Neural crest cell (in vitro differentiated cells): ENCODE results near the gene FAM151A. TPM values are rescaled to one million over a fixed set of nuclear protein-coding genes. Genes with fewer than 3 reads are reported as not detected.

Experiments
- DNase-seq: peaks from one replicate; pipeline ENCODE4 v3.0.0; 2021; ENCODE audit warnings: low read depth, mixed read lengths, low spot score
- H3K27ac Mint-ChIP-seq: one replicate; pipeline ENCODE4 v1.8.0; 2021; ENCODE audit warnings: mild to moderate bottlenecking, mixed read lengths; ENCODE audit not compliant: unreplicated experiment
- H3K27me3 Mint-ChIP-seq: 2 replicates; pipeline ENCODE4 v1.8.0; 2021; ENCODE audit warnings: low read depth, mild to moderate bottlenecking, mixed read lengths
- H3K36me3 Mint-ChIP-seq: 2 replicates; pipeline ENCODE4 v1.8.0; 2021; ENCODE audit warnings: low read depth, mild to moderate bottlenecking, mixed read lengths
- H3K4me1 Mint-ChIP-seq: 2 replicates; pipeline ENCODE4 v1.8.0; 2021; ENCODE audit warnings: mixed read lengths
- H3K4me3 Mint-ChIP-seq: one replicate; pipeline ENCODE4 v1.8.0; 2021; ENCODE audit warnings: mild to moderate bottlenecking, mixed read lengths
- H3K9me3 Mint-ChIP-seq: 2 replicates; pipeline ENCODE4 v1.8.0; 2021; ENCODE audit warnings: mixed read lengths
- total RNA-seq: library from RNA; stranded (reverse); gene quantifications from 2 replicates; pipeline ENCODE4 v1.2.1, GENCODE V29; 2021
- TF ChIP-seq, protein P1 (sequence below): fragments of 200-600 bp; sonication (generic); conservative IDR thresholded peaks from 2 replicates; pipeline ENCODE4 v1.5.0; 2021; ENCODE audit warnings: antibody characterized with exemption, mild to moderate bottlenecking

The FAM151A gene
- total RNA-seq, 1 donor from 2014 or later, result not detected

DNA sequence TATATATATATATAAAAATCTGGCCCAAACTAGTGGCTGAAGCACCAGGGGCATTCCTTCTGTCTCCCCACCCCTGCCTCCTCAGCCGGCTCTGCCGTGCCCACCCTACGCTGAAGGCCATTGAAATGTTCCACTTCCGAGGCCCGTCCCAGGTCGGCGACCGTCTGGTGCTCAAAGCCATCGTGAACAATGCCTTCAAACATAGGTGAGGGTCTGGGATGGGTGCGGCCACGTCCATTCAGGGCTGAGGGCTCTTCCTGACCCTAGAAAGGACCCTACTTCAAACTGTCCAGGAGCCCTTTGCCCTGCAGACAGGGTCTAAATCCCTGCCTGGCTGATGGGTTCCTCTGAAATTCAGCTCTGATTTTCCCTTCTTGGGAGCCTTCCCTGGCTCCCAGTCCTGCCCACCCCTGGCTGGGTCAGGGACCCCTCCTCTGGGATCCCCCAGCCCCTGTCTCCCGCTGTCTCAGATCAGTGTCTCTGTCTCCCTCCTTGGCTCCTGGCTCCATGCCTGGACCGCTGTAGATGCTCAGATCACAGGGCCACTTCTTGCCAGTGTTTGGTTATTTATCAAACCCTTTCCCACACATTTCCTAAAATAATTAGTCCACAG lies 24.0 kb downstream of the FAM151A start:
- no peak for DNase-seq
- H3K27me3 Mint-ChIP-seq, result no peaks in the 10 kb centered on the region

DNA sequence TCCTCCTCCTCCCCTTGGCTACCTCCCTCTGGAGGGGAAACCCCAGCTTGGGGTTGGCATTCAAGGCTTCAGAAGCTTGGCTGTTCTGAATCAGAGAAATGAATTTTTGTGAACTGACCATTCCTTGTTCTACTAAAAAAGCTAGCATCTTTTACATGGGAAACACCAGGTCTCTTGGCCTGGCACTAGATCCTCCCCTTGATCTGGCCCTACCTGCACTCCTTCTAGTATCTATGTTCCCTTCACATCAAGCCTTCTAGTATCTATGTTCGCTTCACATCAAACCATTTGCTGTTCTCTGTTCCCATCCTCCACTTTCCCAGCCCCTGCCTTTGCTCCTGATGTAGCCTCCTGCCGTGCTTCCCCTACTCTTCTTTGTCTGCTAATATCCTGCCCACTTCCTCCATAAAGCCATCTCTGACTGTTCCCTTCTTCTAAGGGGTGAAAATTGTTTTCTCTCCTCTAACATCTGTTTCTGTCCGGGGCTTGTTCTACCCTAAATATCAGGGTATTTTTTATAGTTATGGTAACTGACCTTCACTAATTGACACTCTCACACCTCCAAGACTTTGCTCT lies 25.8 kb downstream of the FAM151A start:
- no peaks in the 10 kb centered on the region for H3K4me1 Mint-ChIP-seq
- TF ChIP-seq, protein P1, sequence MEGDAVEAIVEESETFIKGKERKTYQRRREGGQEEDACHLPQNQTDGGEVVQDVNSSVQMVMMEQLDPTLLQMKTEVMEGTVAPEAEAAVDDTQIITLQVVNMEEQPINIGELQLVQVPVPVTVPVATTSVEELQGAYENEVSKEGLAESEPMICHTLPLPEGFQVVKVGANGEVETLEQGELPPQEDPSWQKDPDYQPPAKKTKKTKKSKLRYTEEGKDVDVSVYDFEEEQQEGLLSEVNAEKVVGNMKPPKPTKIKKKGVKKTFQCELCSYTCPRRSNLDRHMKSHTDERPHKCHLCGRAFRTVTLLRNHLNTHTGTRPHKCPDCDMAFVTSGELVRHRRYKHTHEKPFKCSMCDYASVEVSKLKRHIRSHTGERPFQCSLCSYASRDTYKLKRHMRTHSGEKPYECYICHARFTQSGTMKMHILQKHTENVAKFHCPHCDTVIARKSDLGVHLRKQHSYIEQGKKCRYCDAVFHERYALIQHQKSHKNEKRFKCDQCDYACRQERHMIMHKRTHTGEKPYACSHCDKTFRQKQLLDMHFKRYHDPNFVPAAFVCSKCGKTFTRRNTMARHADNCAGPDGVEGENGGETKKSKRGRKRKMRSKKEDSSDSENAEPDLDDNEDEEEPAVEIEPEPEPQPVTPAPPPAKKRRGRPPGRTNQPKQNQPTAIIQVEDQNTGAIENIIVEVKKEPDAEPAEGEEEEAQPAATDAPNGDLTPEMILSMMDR, result no peak
- H3K9me3 Mint-ChIP-seq, result no peaks in the 10 kb centered on the region
- no peak for DNase-seq
- H3K4me3 Mint-ChIP-seq, result no peak overlapping the region
- no peaks in the 10 kb centered on the region for H3K27me3 Mint-ChIP-seq
- H3K36me3 Mint-ChIP-seq, result no peaks in the 10 kb centered on the region
- peak overlapping the region; percentile 3 for H3K27ac Mint-ChIP-seq

More for the DNA sequence above, 24.0 kb downstream of the FAM151A start:
- TF ChIP-seq, protein P1, result no peak
- Mint-ChIP-seq H3K27ac (no peak overlapping the region), H3K4me3 (no peak overlapping the region), H3K4me1 (no peaks in the 10 kb centered on the region), H3K36me3 (no peaks in the 10 kb centered on the region), H3K9me3 (no peaks in the 10 kb centered on the region)

DNA sequence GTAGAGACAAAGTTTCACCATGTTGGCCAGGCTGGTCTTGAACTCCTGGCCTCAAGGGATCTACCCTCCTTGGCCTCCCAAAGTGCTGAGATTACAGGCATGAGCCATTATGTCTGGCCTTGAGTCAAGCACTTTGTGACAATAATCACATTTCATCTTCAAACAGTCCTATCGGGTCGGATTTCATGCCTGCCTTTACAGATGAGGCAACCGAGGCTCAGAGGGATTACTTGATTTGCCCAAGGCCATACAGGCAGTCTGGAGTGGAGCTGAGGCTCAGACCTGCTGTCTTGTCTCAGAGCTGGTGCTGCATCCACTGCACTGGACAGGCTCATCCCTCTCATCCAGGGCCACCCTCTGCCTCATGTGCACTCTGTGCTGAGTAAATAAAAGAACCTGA lies 26.6 kb downstream of the FAM151A start:
- Mint-ChIP-seq H3K27me3 (no peaks in the 10 kb centered on the region), H3K4me3 (no peak overlapping the region), H3K27ac (no peak overlapping the region), H3K9me3 (no peaks in the 10 kb centered on the region), H3K4me1 (no peaks in the 10 kb centered on the region), H3K36me3 (no peaks in the 10 kb centered on the region)
- TF ChIP-seq, protein P1, result no peak
- DNase-seq, result no peak

DNA sequence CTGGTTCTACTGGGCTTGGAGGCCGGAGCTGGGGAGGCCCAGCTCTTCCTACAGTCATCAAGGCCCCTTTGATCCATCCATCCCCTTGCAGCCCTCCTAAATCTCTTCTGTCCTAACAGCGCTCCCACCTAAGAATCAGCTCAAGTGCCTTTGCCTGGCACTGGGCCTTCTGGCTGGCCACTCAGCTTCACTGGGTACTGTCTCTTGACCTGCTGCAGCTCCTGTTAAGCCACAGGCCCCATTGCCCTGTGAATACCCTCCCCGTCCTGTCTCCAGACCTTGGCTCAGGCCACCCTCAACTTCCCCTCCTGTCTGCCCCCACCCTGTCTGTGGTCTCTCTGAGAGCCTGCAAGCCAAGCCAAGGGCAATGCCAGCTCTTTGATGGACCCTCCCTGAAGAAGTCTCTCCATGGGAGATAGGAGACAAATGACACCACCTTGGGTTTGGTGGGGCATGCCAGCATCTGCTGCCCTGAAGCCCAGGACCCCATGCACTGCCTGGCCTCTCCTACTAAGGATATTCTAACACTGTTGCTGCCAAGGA lies 27.3 kb downstream of the FAM151A start:
- no peak overlapping the region for H3K27ac Mint-ChIP-seq

DNA sequence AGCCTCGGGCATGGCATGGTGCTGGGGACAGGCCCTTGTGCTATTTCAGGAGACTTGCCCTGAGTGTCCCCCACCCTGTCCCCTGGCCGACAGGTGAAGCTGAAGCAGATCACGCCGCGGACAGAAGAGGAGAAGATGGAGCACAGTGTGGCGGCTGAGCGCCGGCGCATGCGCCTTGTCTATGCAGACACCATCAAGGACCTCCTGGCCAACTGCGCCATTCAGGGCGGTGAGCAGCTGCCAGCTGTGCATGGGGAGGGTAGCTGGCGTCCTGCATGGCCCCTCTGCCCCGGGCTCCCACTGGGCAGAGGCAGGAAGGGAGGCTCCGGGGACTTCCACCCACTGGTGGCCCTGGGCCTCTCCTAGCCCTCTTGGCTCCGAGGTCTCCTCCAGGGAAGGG lies 28.9 kb downstream of the FAM151A start:
- no peak overlapping the region for H3K4me3 Mint-ChIP-seq
- no peaks in the 10 kb centered on the region for H3K9me3 Mint-ChIP-seq
- H3K27ac Mint-ChIP-seq, result no peak overlapping the region
- no peak for DNase-seq
- TF ChIP-seq, protein P1, result no peak
- H3K27me3 Mint-ChIP-seq, result no peaks in the 10 kb centered on the region
- H3K36me3 Mint-ChIP-seq, result no peaks in the 10 kb centered on the region
- H3K4me1 Mint-ChIP-seq, result peaks cover 4% of the 10 kb centered on the region

More for the DNA sequence above, 27.3 kb downstream of the FAM151A start:
- Mint-ChIP-seq H3K4me3 (no peak overlapping the region), H3K9me3 (no peaks in the 10 kb centered on the region), H3K27me3 (no peaks in the 10 kb centered on the region), H3K4me1 (no peaks in the 10 kb centered on the region), H3K36me3 (no peaks in the 10 kb centered on the region)
- TF ChIP-seq, protein P1, result no peak
- DNase-seq, result no peak
